HG03097 (cell line): ENCODE results near the gene RASD1.

Source experiments
- ATAC-seq: cut with Tn5 transposase; IDR thresholded peaks from one replicate; pipeline ENCODE4 v1.9.1; 2021; ENCODE audit not compliant: unreplicated experiment, low FRiP score

Gene RASD1

GRCh38 chr17:17527956-17528500, 31.8 kb upstream of the RASD1 start:
- no peak for ATAC-seq

GRCh38 chr17:17527534-17527933, 31.3 kb upstream of the RASD1 start:
- ATAC-seq, result no peak

- no peak for ATAC-seq
These were observed 30.2 kb upstream of the RASD1 start for GRCh38 chr17:17526369-17526768.

- no peak for ATAC-seq
These were observed 29.8 kb upstream of the RASD1 start for GRCh38 chr17:17525956-17526355.

- no peak for ATAC-seq
These were observed 29.1 kb upstream of the RASD1 start for GRCh38 chr17:17525311-17525710.

GRCh38 chr17:17523731-17524490, 27.7 kb upstream of the RASD1 start:
- ATAC-seq, result no peak

GRCh38 chr17:17523001-17523730, 27.0 kb upstream of the RASD1 start:
- no peak for ATAC-seq

GRCh38 chr17:17520599-17521232, 24.5 kb upstream of the RASD1 start:
- no peak for ATAC-seq

GRCh38 chr17:17519886-17520285, 23.7 kb upstream of the RASD1 start:
- no peak for ATAC-seq

- ATAC-seq, result no peak
These were observed 22.8 kb upstream of the RASD1 start for GRCh38 chr17:17518951-17519350.

- no peak for ATAC-seq
These were observed 21.8 kb upstream of the RASD1 start for GRCh38 chr17:17518014-17518413.

GRCh38 chr17:17516941-17517720, 20.9 kb upstream of the RASD1 start:
- no peak for ATAC-seq

- no peak for ATAC-seq
These were observed 20.0 kb upstream of the RASD1 start for GRCh38 chr17:17515934-17516930.

GRCh38 chr17:17514993-17515933, 19.1 kb upstream of the RASD1 start:
- no peak for ATAC-seq

GRCh38 chr17:17514361-17514992, 18.3 kb upstream of the RASD1 start:
- no peak for ATAC-seq

- no peak for ATAC-seq
These were observed 17.4 kb upstream of the RASD1 start for GRCh38 chr17:17513626-17514025.

GRCh38 chr17:17512866-17513265, 16.7 kb upstream of the RASD1 start:
- no peak for ATAC-seq
